Thyroid gland (tissue), 4 donors: Measurements from ENCODE around the gene ALDH7A1. TPM values are rescaled to one million over a fixed set of nuclear protein-coding genes. Genes with fewer than 3 reads are reported as not detected.
"Not testable (repeated sequence)": the region's sequence is repeated elsewhere in the genome, so short reads cannot be mapped to it uniquely, and the experiment has no call there.

Experiments used
- DNase-seq, 2 donors: peaks; one replicate each; pipeline ENCODE4 v3.0.0-alpha.2; 2019
- H3K27ac ChIP-seq, 3 donors: fragments of 200-600 bp; sonication (generic); 1 replicate in 2 of 3; 2 replicates in 1 of 3; pipeline ENCODE4 v1.5.1; 2016 to 2019; ENCODE audit warnings: mild to moderate bottlenecking in 1 of 3, moderate library complexity in 1 of 3
- H3K27me3 ChIP-seq: fragments of 200-600 bp; sonication (generic); one replicate; pipeline ENCODE4 v1.5.1; 2019
- H3K36me3 ChIP-seq, 2 donors: fragments of 200-600 bp; sonication (generic); one replicate each; pipeline ENCODE4 v1.5.1; 2016 to 2019
- H3K4me1 ChIP-seq, 2 donors: fragments of 200-600 bp; sonication (generic); one replicate each; pipeline ENCODE4 v1.5.1; 2017 to 2019
- H3K4me3 ChIP-seq, 3 donors: fragments of 200-600 bp; sonication (generic); replicated peaks in 1 of 3; 1 replicate in 2 of 3; 2 replicates in 1 of 3; pipeline ENCODE4 v1.5.1; 2016; ENCODE audit warnings: mild to moderate bottlenecking in 1 of 3
- H3K9me3 ChIP-seq: fragments of 200-600 bp; sonication (generic); one replicate; pipeline ENCODE4 v1.5.1; 2017
- CTCF ChIP-seq, 6 experiments: fragments of 200-600 bp in 3 of 6; fragments of 450-650 bp in 3 of 6; sonication (generic) in 3 of 6; IDR thresholded peaks; one replicate each; pipeline ENCODE4 v1.5.1; 2016 to 2019; ENCODE audit warnings: antibody characterized with exemption in 6 of 6, mild to moderate bottlenecking in 2 of 6, inconsistent platforms in 1 of 6, moderate library complexity in 1 of 6
- POLR2A ChIP-seq, 2 donors: fragments of 450-650 bp; IDR thresholded peaks; one replicate each; pipeline ENCODE4 v1.6.1; 2017; ENCODE audit warnings: antibody characterized with exemption in 2 of 2, mild to moderate bottlenecking in 2 of 2, moderate library complexity in 1 of 2
- WGBS, 2 donors: methylation state at CpG; one replicate each; pipeline ENCODE4 v1.1.5; 2017; 5-methylcytosine and 5-hydroxymethylcytosine counted together
- intact Hi-C: fragments of 100-400 bp; cut with DNase I; formaldehyde crosslinking; loops from one replicate; pipeline ENCODE4 v1.15.1; 2023
- total RNA-seq, 4 donors: library from RNA; depleted of rRNA; stranded (reverse); fragments of >200 nt; gene quantifications; one replicate each; pipeline ENCODE4 v1.2.3, GENCODE V29; 2016

The ALDH7A1 gene
- total RNA-seq, 4 donors from 2014 or later: 25.3 to 57.3 (median 41.5) TPM

GRCh38 chr5:126633552-126633951 lies 38.5 kb upstream of the ALDH7A1 start:
- TF ChIP-seq CTCF (IDR thresholded peaks at IDR 0.05) (no peak), POLR2A (IDR thresholded peaks at IDR 0.05) (no peak)
- Histone ChIP-seq H3K27me3 (no peaks in the 10 kb centered on the region), H3K36me3 (no peaks in the 10 kb centered on the region), H3K9me3 (no peaks in the 10 kb centered on the region), H3K27ac (no peak overlapping the region), H3K4me3 (no peak overlapping the region), H3K4me1 (no peaks in the 10 kb centered on the region)
- no peak for DNase-seq
- intact Hi-C loops: no loop called here
- 95 to 97% methylated on average over 4 of the region's 4 CpGs for WGBS, 2 donors

- intact Hi-C loops: no loop called here
- no peaks in the 10 kb centered on the region for H3K27me3 ChIP-seq
- no peak overlapping the region for H3K4me3 ChIP-seq
- no peak overlapping the region for H3K27ac ChIP-seq
- WGBS, 2 donors: 57 to 79% methylated on average over 3 of the region's 3 CpGs
- no peaks in the 10 kb centered on the region for H3K9me3 ChIP-seq
- DNase-seq: no peak
- H3K4me1 ChIP-seq: no peaks in the 10 kb centered on the region
- H3K36me3 ChIP-seq: no peaks in the 10 kb centered on the region
- no peak for TF ChIP-seq POLR2A (IDR thresholded peaks at IDR 0.05)
- TF ChIP-seq CTCF (IDR thresholded peaks at IDR 0.05): no peak
These were observed 36.9 kb upstream of the ALDH7A1 start for GRCh38 chr5:126631920-126632319.

GRCh38 chr5:126628102-126628501 lies 33.1 kb upstream of the ALDH7A1 start:
- Histone ChIP-seq H3K27ac (no peak overlapping the region), H3K36me3 (peaks cover 11 to 16% of the 10 kb centered on the region in 2 donors), H3K4me3 (no peak overlapping the region), H3K9me3 (no peaks in the 10 kb centered on the region), H3K4me1 (no peaks in the 10 kb centered on the region), H3K27me3 (no peaks in the 10 kb centered on the region)
- TF ChIP-seq CTCF (IDR thresholded peaks at IDR 0.05) (no peak), POLR2A (IDR thresholded peaks at IDR 0.05) (no peak)
- WGBS, 2 donors: 89 to 91% methylated on average over 11 of the region's 11 CpGs
- no peak for DNase-seq
- intact Hi-C loops: no loop called here

GRCh38 chr5:126624534-126624933 lies 29.5 kb upstream of the ALDH7A1 start:
- TF ChIP-seq POLR2A (IDR thresholded peaks at IDR 0.05) (no peak), CTCF (IDR thresholded peaks at IDR 0.05) (no peak)
- Histone ChIP-seq H3K4me3 (no peak overlapping the region), H3K36me3 (peaks cover 11 to 21% of the 10 kb centered on the region in 2 donors), H3K27ac (no peak overlapping the region), H3K4me1 (no peaks in the 10 kb centered on the region), H3K27me3 (no peaks in the 10 kb centered on the region), H3K9me3 (no peaks in the 10 kb centered on the region)
- no peak for DNase-seq
- intact Hi-C loops: no loop called here
- 69 to 78% methylated on average over 4 of the region's 4 CpGs for WGBS, 2 donors

GRCh38 chr5:126619781-126620180 lies 24.8 kb upstream of the ALDH7A1 start:
- Histone ChIP-seq H3K36me3 (peaks cover 21 to 25% of the 10 kb centered on the region in 2 donors), H3K9me3 (no peaks in the 10 kb centered on the region), H3K27ac (no peak overlapping the region), H3K4me3 (no peak overlapping the region), H3K4me1 (no peaks in the 10 kb centered on the region), H3K27me3 (no peaks in the 10 kb centered on the region)
- no peak for DNase-seq
- intact Hi-C loops: no loop called here
- TF ChIP-seq CTCF (IDR thresholded peaks at IDR 0.05) (no peak), POLR2A (IDR thresholded peaks at IDR 0.05) (no peak)
- 97 to 100% methylated on average over 2 of the region's 2 CpGs for WGBS, 2 donors

GRCh38 chr5:126617603-126618002 lies 22.6 kb upstream of the ALDH7A1 start:
- H3K4me3 ChIP-seq, H3K27ac ChIP-seq, H3K9me3 ChIP-seq, DNase-seq, H3K4me1 ChIP-seq, intact Hi-C loops, H3K27me3 ChIP-seq: not testable (repeated sequence)
- WGBS, 2 donors: 97 to 98% methylated on average over 8 of the region's 8 CpGs
- peaks cover 24 to 26% of the 10 kb centered on the region in 2 donors for H3K36me3 ChIP-seq
